ENCODE measurements around the gene STEAP1.

DNA sequence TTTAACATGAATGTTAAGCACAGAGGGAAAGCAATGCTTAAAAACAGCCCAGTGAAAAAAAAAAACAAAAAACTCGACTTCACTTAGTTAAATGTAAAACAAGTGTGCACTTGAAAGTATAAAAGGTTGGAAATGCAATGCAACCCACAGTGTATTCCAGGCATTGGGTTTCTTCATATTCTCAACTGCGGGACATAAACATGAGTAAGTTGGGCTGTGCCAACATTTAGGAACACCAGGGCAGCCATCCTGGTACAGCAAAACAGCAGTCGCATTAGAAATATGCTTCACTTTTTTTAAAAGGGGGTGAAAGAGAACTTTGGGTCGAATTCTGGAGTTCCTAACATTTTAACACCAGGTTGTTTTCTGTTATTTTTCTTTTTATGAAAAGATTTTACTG lies 937 bp downstream of the STEAP1 start:
- no peak for TF ChIP-seq CTCF (IDR thresholded peaks at IDR 0.05; ENCODE audit: poor library complexity)
- no peak for TF ChIP-seq EZH2 (IDR thresholded peaks at IDR 0.05; ENCODE audit: borderline replicate concordance)
